Measurements from ENCODE around the gene RNF207.

The RNF207 gene

GRCh38 chr1:6253380-6253779 is 47.5 kb downstream of the RNF207 start:
- peaks cover 58% of the 10 kb centered on the region for H3K27me3 ChIP-seq (ENCODE audit: control insufficient read depth, insufficient read depth, low read length)
- no peak overlapping the region for H3K27ac ChIP-seq (ENCODE audit: low read depth, low read length)
- peaks cover 5% of the 10 kb centered on the region; the same call in 1 of the 2 replicates for H3K4me1 ChIP-seq (ENCODE audit: control insufficient read depth, insufficient read depth, low read length)
- no peaks in the 10 kb centered on the region for H3K36me3 ChIP-seq (ENCODE audit: control insufficient read depth, insufficient read depth, low read length)
- H3K4me3 ChIP-seq (ENCODE audit: low read depth, low read length): no peak overlapping the region
- no peaks in the 10 kb centered on the region for H3K9me3 ChIP-seq (ENCODE audit: control insufficient read depth, insufficient read depth, low read depth, low read length)
- no peak overlapping the region for H3K9ac ChIP-seq (ENCODE audit: low read length)

- H3K4me1 ChIP-seq (ENCODE audit: control insufficient read depth, insufficient read depth, low read length): peaks cover 3% of the 10 kb centered on the region; the same call in 1 of the 2 replicates
- H3K9ac ChIP-seq (ENCODE audit: low read length): no peak overlapping the region
- no peaks in the 10 kb centered on the region for H3K36me3 ChIP-seq (ENCODE audit: control insufficient read depth, insufficient read depth, low read length)
- H3K9me3 ChIP-seq (ENCODE audit: control insufficient read depth, insufficient read depth, low read depth, low read length): no peaks in the 10 kb centered on the region
- peaks cover 58% of the 10 kb centered on the region for H3K27me3 ChIP-seq (ENCODE audit: control insufficient read depth, insufficient read depth, low read length)
- H3K4me3 ChIP-seq (ENCODE audit: low read depth, low read length): no peak overlapping the region
- no peak overlapping the region for H3K27ac ChIP-seq (ENCODE audit: low read depth, low read length)
Measured at GRCh38 chr1:6254691-6255090, 48.8 kb downstream of the RNF207 start.

- no peak overlapping the region for H3K9ac ChIP-seq (ENCODE audit: low read length)
Measured at GRCh38 chr1:6256645-6257044, 50.7 kb downstream of the RNF207 start.

GRCh38 chr1:6257541-6258069 is 51.7 kb downstream of the RNF207 start:
- Histone ChIP-seq H3K4me1 (ENCODE audit: control insufficient read depth, insufficient read depth, low read length) (peaks cover 7% of the 10 kb centered on the region; the same call in 1 of the 2 replicates), H3K36me3 (ENCODE audit: control insufficient read depth, insufficient read depth, low read length) (no peaks in the 10 kb centered on the region), H3K27ac (ENCODE audit: low read depth, low read length) (no peak overlapping the region), H3K9ac (ENCODE audit: low read length) (no peak overlapping the region), H3K27me3 (ENCODE audit: control insufficient read depth, insufficient read depth, low read length) (peaks cover 44% of the 10 kb centered on the region), H3K4me3 (ENCODE audit: low read depth, low read length) (no peak overlapping the region), H3K9me3 (ENCODE audit: control insufficient read depth, insufficient read depth, low read depth, low read length) (no peaks in the 10 kb centered on the region)

More at GRCh38 chr1:6256645-6257044, 50.7 kb downstream of the RNF207 start:
- Histone ChIP-seq H3K9me3 (ENCODE audit: control insufficient read depth, insufficient read depth, low read depth, low read length) (no peaks in the 10 kb centered on the region), H3K36me3 (ENCODE audit: control insufficient read depth, insufficient read depth, low read length) (no peaks in the 10 kb centered on the region), H3K4me1 (ENCODE audit: control insufficient read depth, insufficient read depth, low read length) (peaks cover 5% of the 10 kb centered on the region; the same call in 1 of the 2 replicates), H3K27me3 (ENCODE audit: control insufficient read depth, insufficient read depth, low read length) (peaks cover 45% of the 10 kb centered on the region), H3K4me3 (ENCODE audit: low read depth, low read length) (no peak overlapping the region), H3K27ac (ENCODE audit: low read depth, low read length) (no peak overlapping the region)

- Histone ChIP-seq H3K27me3 (ENCODE audit: control insufficient read depth, insufficient read depth, low read length) (peaks cover 40% of the 10 kb centered on the region), H3K9me3 (ENCODE audit: control insufficient read depth, insufficient read depth, low read depth, low read length) (no peaks in the 10 kb centered on the region), H3K27ac (ENCODE audit: low read depth, low read length) (no peak overlapping the region)
Measured at GRCh38 chr1:6258675-6259074, 52.8 kb downstream of the RNF207 start.

GRCh38 chr1:6259491-6260362 is 53.8 kb downstream of the RNF207 start:
- H3K9ac ChIP-seq (ENCODE audit: low read length): no peak overlapping the region
- H3K27ac ChIP-seq (ENCODE audit: low read depth, low read length): no peak overlapping the region
- peaks cover 40% of the 10 kb centered on the region for H3K27me3 ChIP-seq (ENCODE audit: control insufficient read depth, insufficient read depth, low read length)
- H3K4me3 ChIP-seq (ENCODE audit: low read depth, low read length): peak overlapping the region; percentile 58
- H3K4me1 ChIP-seq (ENCODE audit: control insufficient read depth, insufficient read depth, low read length): peaks cover 7% of the 10 kb centered on the region; the same call in 1 of the 2 replicates
- peaks cover 6% of the 10 kb centered on the region; the same call in 1 of the 2 replicates for H3K36me3 ChIP-seq (ENCODE audit: control insufficient read depth, insufficient read depth, low read length)
- no peaks in the 10 kb centered on the region for H3K9me3 ChIP-seq (ENCODE audit: control insufficient read depth, insufficient read depth, low read depth, low read length)

More at GRCh38 chr1:6258675-6259074, 52.8 kb downstream of the RNF207 start:
- peaks cover 7% of the 10 kb centered on the region; the same call in 1 of the 2 replicates for H3K4me1 ChIP-seq (ENCODE audit: control insufficient read depth, insufficient read depth, low read length)
- H3K4me3 ChIP-seq (ENCODE audit: low read depth, low read length): no peak overlapping the region
- no peak overlapping the region for H3K9ac ChIP-seq (ENCODE audit: low read length)
- no peaks in the 10 kb centered on the region for H3K36me3 ChIP-seq (ENCODE audit: control insufficient read depth, insufficient read depth, low read length)

GRCh38 chr1:6260433-6260934 is 54.6 kb downstream of the RNF207 start:
- Histone ChIP-seq H3K9ac (ENCODE audit: low read length) (no peak overlapping the region), H3K27ac (ENCODE audit: low read depth, low read length) (no peak overlapping the region), H3K9me3 (ENCODE audit: control insufficient read depth, insufficient read depth, low read depth, low read length) (no peaks in the 10 kb centered on the region), H3K4me3 (ENCODE audit: low read depth, low read length) (peak overlapping the region; percentile 58), H3K36me3 (ENCODE audit: control insufficient read depth, insufficient read depth, low read length) (peaks cover 6% of the 10 kb centered on the region; the same call in 1 of the 2 replicates), H3K27me3 (ENCODE audit: control insufficient read depth, insufficient read depth, low read length) (peaks cover 40% of the 10 kb centered on the region), H3K4me1 (ENCODE audit: control insufficient read depth, insufficient read depth, low read length) (peaks cover 7% of the 10 kb centered on the region; the same call in 1 of the 2 replicates)

GRCh38 chr1:6260961-6261614 is 55.2 kb downstream of the RNF207 start, which contains the start of gene GPR153:
GPR153 (minus strand) TSS chr1:6261098; CDS start chr1:6254905, 6,193 bp downstream.
- Histone ChIP-seq H3K9ac (ENCODE audit: low read length) (no peak within 1 kb of the TSS), H3K36me3 (ENCODE audit: control insufficient read depth, insufficient read depth, low read length) (peaks cover 6% of the 10 kb centered on the region; the same call in 1 of the 2 replicates), H3K9me3 (ENCODE audit: control insufficient read depth, insufficient read depth, low read depth, low read length) (no peaks in the 10 kb centered on the region), H3K27me3 (ENCODE audit: control insufficient read depth, insufficient read depth, low read length) (peaks cover 40% of the 10 kb centered on the region), H3K4me1 (ENCODE audit: control insufficient read depth, insufficient read depth, low read length) (peaks cover 7% of the 10 kb centered on the region; the same call in 1 of the 2 replicates), H3K27ac (ENCODE audit: low read depth, low read length) (no peak within 1 kb of the TSS), H3K4me3 (ENCODE audit: low read depth, low read length) (peak within 1 kb of the TSS; percentile 58)

- H3K9ac ChIP-seq (ENCODE audit: low read length): no peak overlapping the region
- H3K4me3 ChIP-seq (ENCODE audit: low read depth, low read length): peak overlapping the region; percentile 46
- peaks cover 40% of the 10 kb centered on the region for H3K27me3 ChIP-seq (ENCODE audit: control insufficient read depth, insufficient read depth, low read length)
- H3K27ac ChIP-seq (ENCODE audit: low read depth, low read length): no peak overlapping the region
- H3K4me1 ChIP-seq (ENCODE audit: control insufficient read depth, insufficient read depth, low read length): peaks cover 7% of the 10 kb centered on the region; the same call in 1 of the 2 replicates
- H3K9me3 ChIP-seq (ENCODE audit: control insufficient read depth, insufficient read depth, low read depth, low read length): no peaks in the 10 kb centered on the region
- H3K36me3 ChIP-seq (ENCODE audit: control insufficient read depth, insufficient read depth, low read length): peaks cover 6% of the 10 kb centered on the region; the same call in 1 of the 2 replicates
Measured at GRCh38 chr1:6261615-6261995, 55.7 kb downstream of the RNF207 start.

- Histone ChIP-seq H3K36me3 (ENCODE audit: control insufficient read depth, insufficient read depth, low read length) (peaks cover 6% of the 10 kb centered on the region; the same call in 1 of the 2 replicates), H3K27ac (ENCODE audit: low read depth, low read length) (no peak overlapping the region), H3K27me3 (ENCODE audit: control insufficient read depth, insufficient read depth, low read length) (peaks cover 31% of the 10 kb centered on the region), H3K4me3 (ENCODE audit: low read depth, low read length) (no peak overlapping the region), H3K4me1 (ENCODE audit: control insufficient read depth, insufficient read depth, low read length) (peaks cover 7% of the 10 kb centered on the region; the same call in 1 of the 2 replicates), H3K9me3 (ENCODE audit: control insufficient read depth, insufficient read depth, low read depth, low read length) (no peaks in the 10 kb centered on the region), H3K9ac (ENCODE audit: low read length) (no peak overlapping the region)
Measured at GRCh38 chr1:6262555-6263420, 56.9 kb downstream of the RNF207 start.

Data from HUES6 (cell line).